HG02884 (cell line): ENCODE data around the gene JMJD6.
"Not testable (repeated sequence)": the region's sequence is repeated elsewhere in the genome, so short reads cannot be mapped to it uniquely, and the experiment has no call there.

Experiments used
- ATAC-seq: cut with Tn5 transposase; IDR thresholded peaks from one replicate; pipeline ENCODE4 v1.9.1; 2021; ENCODE audit warnings: mild to moderate bottlenecking, moderate library complexity; ENCODE audit not compliant: unreplicated experiment

The JMJD6 gene

GRCh38 chr17:76718516-76718915, 7.9 kb downstream of the JMJD6 start:
- ATAC-seq: no peak

DNA sequence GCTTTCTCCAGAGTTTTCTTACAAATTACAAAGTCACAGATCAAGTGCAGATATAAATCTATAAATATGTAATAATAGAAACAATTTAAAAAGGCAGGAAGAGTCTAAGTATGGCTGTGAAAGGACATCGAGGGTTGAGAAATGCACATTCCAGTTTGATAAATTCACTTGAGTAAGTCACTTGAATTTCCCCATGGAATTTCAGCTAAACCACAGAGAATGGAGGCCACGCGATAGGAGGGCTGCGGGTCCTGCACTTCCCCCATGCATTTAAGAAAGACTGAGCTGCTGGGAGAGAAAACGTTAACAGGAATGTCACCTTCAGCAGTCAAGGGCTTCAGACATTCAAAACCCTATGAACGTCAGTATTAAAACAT, 9.6 kb downstream of the JMJD6 start:
- no peak for ATAC-seq

GRCh38 chr17:76716146-76716838, 10.1 kb downstream of the JMJD6 start:
- ATAC-seq: no peak

GRCh38 chr17:76715496-76715830, 10.9 kb downstream of the JMJD6 start:
- ATAC-seq: no peak

DNA sequence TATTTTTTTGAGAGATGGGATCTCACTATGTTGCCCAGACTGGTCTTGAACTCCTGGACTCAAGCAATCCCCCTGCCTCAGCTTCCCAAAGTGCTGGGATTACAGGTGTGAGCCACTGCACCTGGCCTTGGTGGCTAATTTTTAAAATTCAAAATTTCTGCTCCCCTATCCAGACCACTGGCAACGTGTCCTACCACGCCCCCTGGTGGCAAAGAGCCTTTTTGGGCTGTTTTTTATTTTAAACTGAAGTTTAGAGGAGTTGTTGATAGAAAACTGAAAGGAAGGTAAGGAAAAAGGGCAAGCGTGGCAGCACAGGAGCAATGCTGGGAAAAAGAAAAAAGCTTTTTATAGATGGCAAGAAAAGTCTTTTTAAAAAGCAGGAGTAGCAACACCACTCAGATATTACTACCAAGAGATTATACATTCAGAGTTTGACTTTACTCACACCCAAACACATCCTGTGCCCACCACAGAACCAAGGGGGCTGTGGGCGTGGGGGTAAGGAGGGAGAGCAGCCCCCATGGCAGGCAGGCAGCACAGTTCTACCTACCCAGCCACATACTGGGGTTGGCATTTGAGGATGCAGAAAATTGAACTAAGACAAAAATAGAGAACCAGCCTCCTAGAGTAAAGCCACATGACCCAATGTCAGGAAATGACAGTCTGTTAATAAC, 11.4 kb downstream of the JMJD6 start:
- no peak for ATAC-seq

GRCh38 chr17:76714336-76714735, 12.1 kb downstream of the JMJD6 start:
- no peak for ATAC-seq

- no peak for ATAC-seq
Observed at GRCh38 chr17:76713765-76714164, 12.6 kb downstream of the JMJD6 start.

DNA sequence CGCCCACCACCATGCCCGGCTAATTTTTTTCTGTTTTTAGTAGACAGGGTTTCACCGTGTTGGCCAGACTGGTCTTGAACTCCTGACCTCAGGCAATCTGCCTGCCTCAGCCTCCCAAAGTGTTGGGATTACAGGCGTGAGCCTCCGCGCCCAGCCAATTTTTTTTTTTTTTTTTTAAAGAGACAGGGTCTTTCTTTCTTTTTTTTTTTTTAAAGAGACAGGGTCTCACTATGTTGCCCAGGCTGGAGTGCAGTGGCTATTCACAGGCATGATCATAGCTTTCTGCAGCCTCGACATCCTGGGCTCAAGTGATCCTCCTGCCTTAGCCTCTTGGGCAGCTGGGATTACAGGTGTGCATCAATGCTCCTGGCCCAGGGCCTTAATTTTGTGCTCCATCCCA, 14.1 kb downstream of the JMJD6 start:
- not testable (repeated sequence) for ATAC-seq

DNA sequence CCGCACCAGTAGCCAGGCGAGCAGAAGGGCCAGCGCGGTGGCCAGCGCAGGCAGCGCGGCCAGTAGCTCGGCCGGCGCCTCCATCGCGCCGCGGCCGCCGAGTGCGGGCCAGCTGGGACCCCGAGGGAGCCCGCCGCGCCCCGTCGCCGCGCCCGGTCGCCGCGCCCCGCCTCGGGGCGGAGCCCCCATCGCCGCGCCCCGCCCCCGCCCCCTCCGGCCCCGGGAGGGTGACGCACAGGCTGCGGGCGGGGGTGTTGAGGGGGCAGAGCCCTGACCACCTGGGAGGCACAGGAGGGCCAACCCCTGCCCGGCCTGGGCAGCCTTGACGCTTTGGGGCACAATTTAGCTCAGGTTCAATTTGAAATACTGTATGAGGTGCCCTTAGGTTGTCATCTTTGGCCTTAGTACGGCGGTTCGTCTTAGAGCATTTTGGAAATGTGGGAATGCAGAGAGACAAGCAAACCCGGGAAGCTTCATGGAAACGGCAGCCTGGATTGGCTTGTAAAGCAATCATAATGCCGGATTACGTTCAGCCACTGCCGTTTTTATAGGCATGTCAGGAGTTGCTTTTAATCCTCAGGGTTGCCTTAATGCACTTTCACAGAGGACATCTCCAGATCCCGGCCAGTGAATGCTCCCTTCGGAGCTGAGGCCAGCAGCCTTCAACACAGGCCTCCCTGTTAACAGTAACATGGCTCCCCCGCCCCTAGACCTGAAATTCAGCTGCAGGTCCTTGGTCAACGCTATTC, 15.4 kb downstream of the JMJD6 start, which contains the start of gene MXRA7:
TSS of gene MXRA7 (minus strand) at position 103 of the 749 bp plus-strand sequence. CDS start at position 84, 19 bp downstream.
- ATAC-seq: no peak

DNA sequence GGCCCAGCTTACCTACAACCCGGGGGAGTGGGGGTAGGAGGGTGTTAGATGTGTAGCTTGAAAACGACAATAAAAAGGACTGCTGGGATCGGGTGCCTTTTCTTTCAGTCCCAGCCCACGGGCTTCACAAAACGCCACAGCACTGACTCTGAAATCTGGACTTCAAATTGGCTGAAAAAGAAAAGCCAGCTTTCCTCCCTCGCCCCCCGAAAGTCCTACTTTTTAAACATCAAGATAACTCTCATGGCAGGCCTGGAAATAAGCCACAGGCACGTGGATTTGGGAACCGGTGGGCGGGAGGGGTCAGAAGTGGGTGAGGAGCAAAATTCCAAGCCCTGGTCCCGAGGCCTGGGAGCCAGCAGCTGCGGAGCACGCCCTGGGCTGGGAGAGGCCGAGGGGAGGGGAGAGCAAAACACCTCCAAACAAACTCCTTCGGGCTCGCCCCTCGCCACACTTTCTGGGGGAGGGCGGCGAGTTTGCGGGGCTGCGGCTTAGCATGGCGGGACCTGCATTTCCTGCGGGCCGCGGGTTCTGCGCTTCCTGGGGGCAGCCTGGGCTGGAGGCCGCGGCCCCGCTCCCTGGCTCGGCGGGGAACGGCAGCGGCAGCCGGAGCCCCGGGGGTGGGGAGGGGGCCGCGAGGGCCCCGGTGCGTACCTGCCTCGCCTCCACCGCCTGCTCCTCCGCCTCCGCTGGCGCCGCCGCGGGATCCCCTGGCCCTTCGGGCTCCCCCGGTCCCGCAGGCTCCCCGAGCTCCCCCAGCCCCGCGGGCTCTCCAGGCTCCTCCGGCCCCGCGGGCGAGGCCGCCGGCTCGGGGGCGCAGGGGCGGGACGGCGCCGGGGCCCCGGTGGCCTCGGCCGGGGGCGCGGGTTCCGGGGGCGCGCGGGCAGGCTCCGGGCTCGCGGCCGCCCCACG, 16.2 kb downstream of the JMJD6 start:
- ATAC-seq: not testable (repeated sequence)

GRCh38 chr17:76709077-76709950, 17.1 kb downstream of the JMJD6 start:
- ATAC-seq: no peak

- ATAC-seq: no peak
Observed at GRCh38 chr17:76707985-76708807, 18.2 kb downstream of the JMJD6 start.

- ATAC-seq: no peak
Observed at GRCh38 chr17:76706817-76707216, 19.6 kb downstream of the JMJD6 start.

DNA sequence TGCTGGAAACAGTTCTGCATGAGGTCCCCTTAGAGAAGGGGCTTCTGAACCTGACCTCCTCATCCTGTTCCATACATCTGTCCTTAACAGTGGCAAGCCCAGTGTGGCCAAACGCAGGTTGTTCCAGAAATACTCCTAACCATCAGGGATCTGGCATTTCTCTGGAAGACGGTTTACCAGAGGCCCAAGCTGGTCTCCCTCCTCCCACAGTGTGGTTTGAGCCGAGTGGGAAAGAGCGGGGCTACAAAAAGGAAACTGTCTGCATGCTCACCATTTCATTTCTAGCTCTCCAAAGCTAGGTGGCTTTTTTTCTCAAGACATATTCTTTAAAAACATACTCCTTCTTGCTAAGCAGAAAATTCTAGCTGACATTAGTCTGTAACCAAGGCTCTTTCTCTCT, 21.6 kb downstream of the JMJD6 start:
- ATAC-seq: no peak

DNA sequence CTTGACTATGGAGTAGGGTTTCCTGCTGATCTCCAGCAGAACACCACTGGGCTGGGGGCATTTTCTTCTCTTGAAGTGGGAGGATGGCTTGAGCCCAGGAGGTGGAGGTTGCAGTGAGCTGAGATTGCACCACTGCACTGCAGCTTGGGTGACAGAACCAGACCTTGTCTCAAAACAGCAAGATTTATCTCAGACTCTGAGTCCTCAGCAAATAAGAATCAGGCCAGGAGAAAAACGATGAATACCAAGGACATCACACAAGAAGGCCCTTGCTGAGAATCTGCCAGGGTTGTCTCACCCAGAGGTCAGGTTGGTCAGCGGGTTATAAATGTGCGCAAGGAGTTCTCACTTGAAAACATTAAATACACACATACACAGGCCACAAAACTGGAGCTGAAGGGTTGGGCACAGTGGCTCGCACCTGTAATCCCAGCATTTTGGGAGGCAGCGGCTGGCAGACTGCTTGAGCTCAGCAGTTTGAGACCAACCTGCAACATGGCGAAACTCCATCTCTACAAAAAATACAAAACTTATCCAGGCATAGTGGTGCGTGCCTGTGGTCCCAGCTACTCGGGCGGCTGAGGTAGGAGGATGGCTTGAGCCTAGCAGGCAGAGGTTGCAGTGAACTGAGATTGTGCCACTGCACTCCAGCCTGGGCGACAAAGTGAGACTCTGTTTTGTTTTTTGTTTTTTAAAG, 23.3 kb downstream of the JMJD6 start:
- no peak for ATAC-seq

DNA sequence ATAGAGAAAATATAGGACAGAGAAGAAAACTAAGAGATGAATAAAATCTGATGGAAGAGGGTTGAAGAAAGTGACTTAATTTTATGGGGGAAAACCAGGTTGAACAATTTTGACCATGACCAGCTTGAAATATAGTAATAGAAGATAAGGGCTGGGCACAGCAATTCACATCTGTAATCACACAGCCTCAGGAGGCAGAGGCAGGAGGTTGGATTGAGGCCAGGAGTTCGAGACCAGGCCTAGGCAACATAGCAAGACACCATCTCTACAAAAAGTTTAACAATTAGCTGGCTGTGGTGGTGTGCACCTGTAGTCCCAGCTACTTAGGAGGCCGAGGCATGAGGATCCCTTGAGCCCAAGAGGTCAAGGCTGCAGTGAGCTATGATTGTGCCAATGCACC, 24.3 kb downstream of the JMJD6 start:
- no peak for ATAC-seq

DNA sequence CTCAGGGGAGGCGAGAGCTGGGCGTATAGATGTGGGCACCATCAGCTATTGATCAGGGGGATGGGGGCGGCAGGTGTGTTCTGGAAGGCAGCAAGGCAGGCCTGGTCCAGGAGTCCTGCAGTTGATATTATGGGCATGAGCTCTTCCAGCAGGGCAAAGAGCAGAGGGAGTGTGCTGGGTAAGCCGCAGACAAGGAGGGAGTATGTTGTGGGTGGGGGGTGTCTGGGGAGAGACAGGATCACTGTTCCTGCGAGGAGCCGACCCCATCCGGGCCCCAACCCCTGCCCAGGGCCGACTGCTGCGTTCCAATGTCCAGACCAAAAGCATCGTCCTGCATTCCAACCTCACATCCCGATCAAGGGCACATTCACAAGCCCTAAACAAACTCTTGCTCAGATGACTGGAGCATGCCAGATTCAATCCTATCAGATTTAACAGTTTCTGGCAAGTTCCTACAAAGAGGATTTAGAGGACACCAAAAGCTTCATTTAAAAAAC, 24.9 kb downstream of the JMJD6 start:
- ATAC-seq: no peak
